Spleen (tissue), 11 donors: Measurements from ENCODE around the gene GRAMD1B. TPM values are rescaled to one million over a fixed set of nuclear protein-coding genes. Genes with fewer than 3 reads are reported as not detected.

Experiments used
- DNase-seq: peaks from one replicate; pipeline ENCODE4 v3.0.0-alpha.2; 2020
- H3K27ac ChIP-seq, 8 donors: fragments of 200-600 bp; sonication (generic) in 7 of 8; 1 replicate in 4 of 8; 2 replicates in 4 of 8; pipeline versions ENCODE4 v1.5.0 to v1.8.0; 2016 to 2021; ENCODE audit warnings: inconsistent platforms in 4 of 8, mild to moderate bottlenecking in 4 of 8, moderate library complexity in 1 of 8
- H3K27me3 ChIP-seq, 7 donors: fragments of 200-600 bp; sonication (generic) in 6 of 7; replicated peaks in 1 of 7; 1 replicate in 4 of 7; 2 replicates in 3 of 7; pipeline versions ENCODE4 v1.5.0 to v1.8.0; 2016 to 2021; ENCODE audit warnings: inconsistent platforms in 3 of 7, mild to moderate bottlenecking in 1 of 7
- H3K36me3 ChIP-seq, 6 donors: fragments of 200-600 bp; sonication (generic) in 5 of 6; 1 replicate in 4 of 6; 2 replicates in 2 of 6; pipeline versions ENCODE4 v1.5.0 to v1.8.0; 2016 to 2021; ENCODE audit warnings: inconsistent platforms in 2 of 6
- H3K4me1 ChIP-seq, 6 donors: fragments of 200-600 bp; sonication (generic) in 5 of 6; 1 replicate in 3 of 6; 2 replicates in 3 of 6; pipeline versions ENCODE4 v1.5.0 to v1.8.0; 2016 to 2021; ENCODE audit warnings: inconsistent platforms in 3 of 6
- H3K4me3 ChIP-seq, 8 donors: fragments of 200-600 bp; sonication (generic) in 7 of 8; 1 replicate in 4 of 8; 2 replicates in 4 of 8; pipeline versions ENCODE4 v1.5.0 to v1.8.0; 2016 to 2021; ENCODE audit warnings: inconsistent platforms in 4 of 8, mild to moderate bottlenecking in 4 of 8, moderate library complexity in 2 of 8
- H3K9me3 ChIP-seq, 8 donors: fragments of 200-600 bp; sonication (generic) in 7 of 8; 1 replicate in 4 of 8; 2 replicates in 4 of 8; pipeline versions ENCODE4 v1.5.0 to v1.8.0; 2016 to 2021; ENCODE audit warnings: inconsistent platforms in 4 of 8
- POLR2A ChIP-seq, 3 donors: fragments of 450-650 bp; IDR thresholded peaks; one replicate each; pipeline ENCODE4 v1.5.1; 2017; ENCODE audit warnings: antibody characterized with exemption in 3 of 3, mild to moderate bottlenecking in 1 of 3
- POLR2AphosphoS5 ChIP-seq, 3 donors: sonication (generic); formaldehyde crosslinking; IDR thresholded peaks; one replicate each; pipeline ENCODE4 v1.5.1; 2017; ENCODE audit warnings: antibody characterized with exemption in 3 of 3
- WGBS, 5 donors: extraction: QIAGEN DNeasy Blood & Tissue Kit in 3 of 5; methylation state at CpG; one replicate each; pipeline versions ENCODE4 v1.1.5 to v1.1.7; 2013 to 2018; 5-methylcytosine and 5-hydroxymethylcytosine counted together
- intact Hi-C: fragments of 100-400 bp; cut with DNase I; formaldehyde crosslinking; loops from one replicate; pipeline ENCODE4 v1.15.0; 2023; ENCODE audit warnings: low total_unique reads
- polyA plus RNA-seq, 3 donors: library from polyadenylated mRNA; stranded (reverse); fragments of 200-250 nt; gene quantifications; one replicate each; pipeline ENCODE4 v1.2.1, GENCODE V29; 2013
- total RNA-seq, 7 donors: library from RNA; depleted of rRNA in 3 of 7; stranded (reverse); fragments of >200 nt in 3 of 7; fragmentation: NEBNext Ultra II Directional in 4 of 7; extraction: Animal tissue kit (Norgen Biotek cat#: 25700) in 4 of 7; gene quantifications; one replicate each; pipeline versions ENCODE4 v1.1.0 to v1.2.1, GENCODE V29; 2016 to 2021
- TF ChIP-seq, protein P1 (sequence below), 11 experiments: fragments of 200-600 bp in 7 of 11; fragments of 450-650 bp in 4 of 11; sonication (generic) in 4 of 11; IDR thresholded peaks in 8 of 11; conservative IDR thresholded peaks in 3 of 11; 1 replicate in 7 of 11; 2 replicates in 4 of 11; pipeline versions ENCODE4 v1.4.0 to v1.8.0; 2016 to 2021; ENCODE audit warnings: antibody characterized with exemption in 11 of 11, inconsistent platforms in 4 of 11, mild to moderate bottlenecking in 1 of 11
- donor health status: healthy with polysubstance abuse.
- donor health status: DM: no; HTN: no; CAD: no; lungs with moderate emphysema.
- donor health status: DM: no; HTN: no; CAD: no.
- donor health status: Bipolar disorder and iron deficiency.
- donor health status: healthy.
- donor health status: DM: no; HTN: no; CAD: no.
- donor health status: DM: yes; HTN: yes; CAD: no.

Gene GRAMD1B
- total and polyA plus RNA-seq, 10 donors: 1.7 to 15.6 (median 7.5) TPM

DNA sequence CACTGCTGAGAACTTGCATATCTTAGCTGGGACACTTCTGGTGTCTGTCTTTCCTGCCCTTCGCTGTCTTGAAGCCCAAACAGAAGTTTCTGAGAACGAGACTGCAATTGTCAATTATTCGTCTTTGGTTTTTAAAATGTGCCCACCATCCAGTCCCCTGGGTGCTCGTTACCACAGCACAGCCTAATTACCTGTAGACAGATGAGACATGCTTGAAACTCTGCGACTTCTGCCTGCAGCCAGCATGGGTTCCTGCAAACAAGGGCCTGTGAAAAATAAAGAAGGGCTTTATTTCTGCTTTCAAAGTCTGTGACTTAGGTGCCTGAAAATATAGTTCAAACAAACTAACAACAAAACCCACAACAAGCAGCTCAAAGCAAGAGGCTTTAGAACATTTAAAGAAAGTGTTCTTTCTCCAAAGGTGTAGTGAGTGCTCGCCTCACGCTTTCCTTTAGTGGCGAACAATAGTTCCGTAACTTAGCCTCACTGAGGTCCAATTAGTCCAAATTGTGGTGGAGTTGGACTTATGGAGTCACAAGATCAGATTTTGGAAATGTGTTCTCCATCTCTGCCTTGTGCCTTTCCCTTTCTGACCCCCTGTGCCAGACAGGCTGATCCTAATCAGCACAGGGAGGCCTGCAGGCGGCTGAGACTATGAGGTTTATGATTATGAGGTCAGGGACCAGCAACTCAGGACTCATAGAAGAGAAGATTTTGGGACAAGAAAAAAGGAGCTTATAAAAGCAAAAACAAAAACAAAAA is 20.4 kb upstream of the GRAMD1B start:
- Histone ChIP-seq H3K27ac (no peak overlapping the region), H3K36me3 (no peaks in the 10 kb centered on the region), H3K9me3 (no peaks in the 10 kb centered on the region), H3K27me3 (peaks cover 0 to 25% (median 0%) of the 10 kb centered on the region in 7 donors), H3K4me3 (no peak overlapping the region), H3K4me1 (peaks cover 0 to 12% (median 4%) of the 10 kb centered on the region in 6 donors)
- intact Hi-C loops: loop anchor here (5.0 kb wide), 1 partner anchor 68 kb away; no protein-coding TSS in a partner anchor
- WGBS, 5 donors: 81 to 87% (median 86%) methylated on average over 10 of the region's 10 CpGs
- TF ChIP-seq, protein P1, sequence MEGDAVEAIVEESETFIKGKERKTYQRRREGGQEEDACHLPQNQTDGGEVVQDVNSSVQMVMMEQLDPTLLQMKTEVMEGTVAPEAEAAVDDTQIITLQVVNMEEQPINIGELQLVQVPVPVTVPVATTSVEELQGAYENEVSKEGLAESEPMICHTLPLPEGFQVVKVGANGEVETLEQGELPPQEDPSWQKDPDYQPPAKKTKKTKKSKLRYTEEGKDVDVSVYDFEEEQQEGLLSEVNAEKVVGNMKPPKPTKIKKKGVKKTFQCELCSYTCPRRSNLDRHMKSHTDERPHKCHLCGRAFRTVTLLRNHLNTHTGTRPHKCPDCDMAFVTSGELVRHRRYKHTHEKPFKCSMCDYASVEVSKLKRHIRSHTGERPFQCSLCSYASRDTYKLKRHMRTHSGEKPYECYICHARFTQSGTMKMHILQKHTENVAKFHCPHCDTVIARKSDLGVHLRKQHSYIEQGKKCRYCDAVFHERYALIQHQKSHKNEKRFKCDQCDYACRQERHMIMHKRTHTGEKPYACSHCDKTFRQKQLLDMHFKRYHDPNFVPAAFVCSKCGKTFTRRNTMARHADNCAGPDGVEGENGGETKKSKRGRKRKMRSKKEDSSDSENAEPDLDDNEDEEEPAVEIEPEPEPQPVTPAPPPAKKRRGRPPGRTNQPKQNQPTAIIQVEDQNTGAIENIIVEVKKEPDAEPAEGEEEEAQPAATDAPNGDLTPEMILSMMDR (IDR thresholded peaks at IDR 0.05 in 8 of 11, conservative IDR thresholded peaks at IDR 0.05 in 3 of 11): no peak
- no peak for TF ChIP-seq POLR2AphosphoS5 (IDR thresholded peaks at IDR 0.05)
- TF ChIP-seq POLR2A (IDR thresholded peaks at IDR 0.05): no peak
- no peak for DNase-seq

DNA sequence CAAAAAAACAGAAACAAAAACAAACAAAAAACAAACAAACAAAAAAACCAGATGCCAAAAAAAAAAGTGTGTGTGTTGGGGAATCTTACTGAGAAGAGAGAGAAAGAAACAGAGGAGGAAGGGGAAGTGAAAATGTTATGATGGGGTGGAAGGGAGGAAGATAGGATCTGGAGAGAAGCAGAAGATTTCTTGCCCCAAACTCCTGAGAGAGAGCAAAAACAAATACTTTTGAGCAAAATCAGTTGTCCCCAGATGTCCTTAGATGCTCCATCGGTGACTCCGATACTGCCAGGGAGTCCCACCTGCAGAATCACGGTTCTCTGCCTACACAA is 19.9 kb upstream of the GRAMD1B start:
- whole genome bisulfite sequencing, 5 donors: 86 to 96% (median 90%) methylated on average over 3 of the region's 3 CpGs
- Histone ChIP-seq H3K36me3 (no peaks in the 10 kb centered on the region), H3K4me3 (no peak overlapping the region), H3K9me3 (no peaks in the 10 kb centered on the region), H3K27ac (no peak overlapping the region), H3K4me1 (peaks cover 0 to 12% (median 4%) of the 10 kb centered on the region in 6 donors), H3K27me3 (peaks cover 0 to 25% (median 0%) of the 10 kb centered on the region in 7 donors)
- intact Hi-C loops: no loop called here
- DNase-seq: no peak
- TF ChIP-seq POLR2A (IDR thresholded peaks at IDR 0.05) (no peak), POLR2AphosphoS5 (IDR thresholded peaks at IDR 0.05) (no peak)
- TF ChIP-seq, protein P1 (IDR thresholded peaks at IDR 0.05 in 8 of 11, conservative IDR thresholded peaks at IDR 0.05 in 3 of 11): no peak

DNA sequence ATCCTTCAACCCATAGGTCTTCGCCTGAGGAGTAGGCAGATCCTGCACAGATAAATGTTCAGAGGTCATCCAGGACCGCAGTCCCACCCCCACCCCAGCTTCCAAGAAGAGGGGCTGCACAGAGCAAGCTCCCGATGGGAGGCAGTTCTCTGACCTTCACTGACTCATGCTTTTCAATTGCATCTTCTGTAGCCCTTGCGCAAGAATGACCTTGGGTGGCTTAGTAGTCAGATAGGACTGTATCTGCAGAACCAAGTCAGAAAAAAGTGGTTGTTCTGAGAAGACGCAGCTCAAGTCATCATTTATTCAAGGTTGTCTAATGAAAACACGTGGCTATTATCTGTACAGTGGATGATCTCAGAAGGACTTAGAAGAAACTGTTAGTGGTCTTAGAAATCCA is 16.4 kb upstream of the GRAMD1B start:
- Histone ChIP-seq H3K4me1 (no peaks in the 10 kb centered on the region), H3K36me3 (no peaks in the 10 kb centered on the region), H3K4me3 (no peak overlapping the region), H3K27me3 (no peaks in the 10 kb centered on the region), H3K9me3 (no peaks in the 10 kb centered on the region), H3K27ac (no peak overlapping the region)
- intact Hi-C loops: no loop called here
- no peak for DNase-seq
- WGBS, 5 donors: 77 to 84% (median 78%) methylated on average over 6 of the region's 6 CpGs
- TF ChIP-seq POLR2A (IDR thresholded peaks at IDR 0.05): no peak
- TF ChIP-seq, protein P1 (IDR thresholded peaks at IDR 0.05 in 8 of 11, conservative IDR thresholded peaks at IDR 0.05 in 3 of 11): no peak
- no peak for TF ChIP-seq POLR2AphosphoS5 (IDR thresholded peaks at IDR 0.05)

DNA sequence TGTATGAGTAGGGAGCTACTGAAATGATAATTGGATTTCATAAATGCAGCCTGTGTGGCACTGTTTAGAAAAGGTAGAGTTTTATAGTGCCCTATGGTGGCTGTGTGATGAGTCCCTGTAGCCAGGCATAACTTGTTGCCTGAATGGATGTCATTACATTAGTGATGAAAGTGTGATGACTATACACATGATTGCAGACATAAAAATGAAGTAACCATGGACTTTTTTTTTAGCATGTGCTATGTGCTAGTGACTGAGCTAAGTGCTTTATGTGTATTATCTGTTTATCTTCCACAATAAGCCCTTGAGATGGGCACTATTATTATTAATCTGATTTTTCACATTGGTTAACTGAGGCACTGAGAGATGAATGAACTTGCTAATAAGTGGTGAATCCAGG is 13.5 kb upstream of the GRAMD1B start:
- H3K9me3 ChIP-seq: no peaks in the 10 kb centered on the region
- H3K36me3 ChIP-seq: no peaks in the 10 kb centered on the region
- H3K4me3 ChIP-seq: no peak overlapping the region
- no peaks in the 10 kb centered on the region for H3K27me3 ChIP-seq
- no peaks in the 10 kb centered on the region for H3K4me1 ChIP-seq
- no peak for TF ChIP-seq POLR2AphosphoS5 (IDR thresholded peaks at IDR 0.05)
- TF ChIP-seq, protein P1 (IDR thresholded peaks at IDR 0.05 in 8 of 11, conservative IDR thresholded peaks at IDR 0.05 in 3 of 11): no peak
- no peak for TF ChIP-seq POLR2A (IDR thresholded peaks at IDR 0.05)
- no peak overlapping the region for H3K27ac ChIP-seq
- intact Hi-C loops: no loop called here
- DNase-seq: no peak
